Lower leg skin (tissue), 4 donors: ENCODE measurements around the gene PIK3IP1. TPM values are rescaled to one million over a fixed set of nuclear protein-coding genes. Genes with fewer than 3 reads are reported as not detected.

Source experiments
- DNase-seq, 2 donors: peaks; one replicate each; pipeline ENCODE4 v3.0.0-alpha.2; 2019; ENCODE audit warnings: low spot score in 2 of 2
- H3K4me3 ChIP-seq: fragments of 200-600 bp; sonication (generic); 2 replicates; pipeline ENCODE4 v1.5.1; 2017; ENCODE audit warnings: mild to moderate bottlenecking, low read depth; ENCODE audit not compliant: poor library complexity, severe bottlenecking
- CTCF ChIP-seq, 3 donors: fragments of 450-650 bp; IDR thresholded peaks; one replicate each; pipeline ENCODE4 v1.5.1; 2016; ENCODE audit warnings: antibody characterized with exemption in 3 of 3, mild to moderate bottlenecking in 3 of 3, moderate library complexity in 2 of 3
- POLR2A ChIP-seq, 2 donors: fragments of 450-650 bp; IDR thresholded peaks; one replicate each; pipeline ENCODE4 v1.6.1; 2016 to 2017; ENCODE audit warnings: antibody characterized with exemption in 2 of 2, mild to moderate bottlenecking in 1 of 2, moderate library complexity in 1 of 2
- WGBS, 2 donors: methylation state at CpG; one replicate each; pipeline ENCODE4 v1.1.5; 2018; 5-methylcytosine and 5-hydroxymethylcytosine counted together
- intact Hi-C: fragments of 100-400 bp; cut with DNase I; formaldehyde crosslinking; loops from one replicate; pipeline ENCODE4 v1.15.0; 2023; ENCODE audit warnings: low total_unique reads
- total RNA-seq, 4 donors: library from RNA; depleted of rRNA; stranded (reverse); fragments of >200 nt; gene quantifications; one replicate each; pipeline ENCODE4 v1.1.0, GENCODE V29; 2016

The PIK3IP1 gene
- total RNA-seq, 4 donors from 2014 or later: 84.8 to 162 (median 120) TPM

GRCh38 chr22:31302537-31302936 lies 10.2 kb upstream of the PIK3IP1 start:
- DNase-seq: no peak
- no peak for TF ChIP-seq CTCF (IDR thresholded peaks at IDR 0.05)
- TF ChIP-seq POLR2A (IDR thresholded peaks at IDR 0.05): no peak
- intact Hi-C loops: no loop called here
- WGBS, 2 donors: 85 to 94% methylated on average over 3 of the region's 3 CpGs
- H3K4me3 ChIP-seq: no peak overlapping the region

DNA sequence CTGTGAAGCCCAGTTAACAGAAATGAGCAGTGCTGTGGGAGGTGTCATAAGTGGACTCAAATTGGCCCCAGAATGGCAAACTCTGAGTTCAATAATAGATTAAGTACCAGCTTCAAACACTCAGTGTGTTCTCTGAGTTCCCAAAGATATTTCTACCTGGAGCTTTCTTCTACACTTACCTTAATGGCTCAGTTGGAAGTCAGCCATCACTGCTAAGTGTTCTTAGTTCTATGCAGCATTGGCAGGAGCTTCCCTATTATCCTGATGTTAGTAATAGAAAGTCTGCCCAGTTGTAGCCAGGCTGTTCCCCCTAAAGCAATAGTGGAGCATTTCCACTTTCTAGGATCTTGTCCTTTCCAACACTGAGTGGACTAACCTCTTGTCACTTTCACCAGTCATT lies 9.7 kb upstream of the PIK3IP1 start:
- TF ChIP-seq POLR2A (IDR thresholded peaks at IDR 0.05) (no peak), CTCF (IDR thresholded peaks at IDR 0.05) (no peak)
- DNase-seq: peak in 1 of 2 donors; percentile 0
- H3K4me3 ChIP-seq: no peak overlapping the region
- intact Hi-C loops: no loop called here

GRCh38 chr22:31300896-31301295 lies 8.6 kb upstream of the PIK3IP1 start:
- intact Hi-C loops: no loop called here
- H3K4me3 ChIP-seq: no peak overlapping the region
- peak in 1 of 2 donors; percentile 17 for DNase-seq
- TF ChIP-seq POLR2A (IDR thresholded peaks at IDR 0.05) (no peak), CTCF (IDR thresholded peaks at IDR 0.05) (no peak)
- 78 to 81% methylated on average over 3 of the region's 3 CpGs for WGBS, 2 donors

DNA sequence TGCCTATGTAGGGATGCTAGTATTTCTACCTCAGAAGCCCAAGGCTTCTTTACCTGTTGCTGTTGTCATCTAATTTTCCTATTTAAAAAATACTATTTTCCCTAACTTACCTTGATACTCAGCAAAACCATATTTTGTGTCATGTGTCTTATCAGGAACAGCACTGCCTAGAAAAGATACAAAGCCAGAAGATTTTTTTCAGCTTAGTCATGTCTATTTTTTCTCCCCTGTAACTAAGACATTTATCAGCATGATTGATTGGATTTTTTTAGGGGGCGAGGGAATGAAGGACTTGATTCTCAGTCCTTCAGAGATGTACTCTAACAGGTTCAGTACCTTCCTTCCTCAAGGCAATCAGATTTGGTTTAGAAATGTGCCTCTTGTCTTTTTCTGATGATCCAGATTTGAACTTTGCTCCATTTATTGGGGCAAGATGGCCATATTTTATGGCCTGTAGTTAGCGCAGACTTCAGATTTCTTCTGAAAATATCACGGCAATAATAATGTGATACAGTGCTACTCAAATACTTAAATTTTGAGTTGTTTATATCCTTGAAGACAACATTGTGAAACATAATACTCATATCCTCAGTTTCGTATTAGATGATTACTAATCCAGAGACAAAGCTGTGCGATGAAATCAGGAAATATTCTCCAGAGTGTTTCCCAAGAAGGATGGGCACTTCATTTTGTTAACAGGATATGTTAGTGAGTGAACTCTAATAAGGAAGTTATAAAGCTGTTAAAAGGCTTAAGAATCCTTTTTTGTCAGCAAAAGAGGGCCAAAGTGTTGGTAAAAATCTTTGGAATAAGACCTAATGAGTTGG lies 3.8 kb upstream of the PIK3IP1 start:
- WGBS, 2 donors: 36 to 38% methylated on average over 5 of the region's 5 CpGs
- intact Hi-C loops: no loop called here
- no peak overlapping the region for H3K4me3 ChIP-seq
- DNase-seq: no peak
- TF ChIP-seq POLR2A (IDR thresholded peaks at IDR 0.05): no peak
- TF ChIP-seq CTCF (IDR thresholded peaks at IDR 0.05): no peak

DNA sequence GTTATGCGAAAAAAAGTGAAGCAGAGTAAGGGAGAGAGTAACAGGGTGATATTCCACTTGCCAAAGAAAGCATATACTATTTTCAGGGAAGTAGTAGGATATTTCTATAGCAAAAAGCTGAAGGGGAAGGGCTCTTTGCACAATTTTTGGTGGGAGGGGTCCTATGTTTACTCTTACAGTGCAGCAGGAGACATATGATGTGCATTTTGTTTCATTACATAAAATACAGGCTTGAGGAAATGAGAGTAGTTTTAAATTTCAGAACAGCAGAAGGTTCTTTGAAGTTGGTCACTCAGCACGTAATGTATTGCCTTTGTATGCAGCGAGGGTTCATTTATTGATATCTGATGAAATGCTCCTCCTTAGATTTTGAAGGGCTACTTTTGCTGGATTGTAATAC lies 3.1 kb upstream of the PIK3IP1 start:
- intact Hi-C loops: no loop called here
- WGBS, 2 donors: 61 to 63% methylated on average over 3 of the region's 3 CpGs
- peak in 1 of 2 donors; percentile 5 for DNase-seq
- TF ChIP-seq CTCF (IDR thresholded peaks at IDR 0.05) (no peak), POLR2A (IDR thresholded peaks at IDR 0.05) (no peak)
- no peak overlapping the region for H3K4me3 ChIP-seq
